GM12872 (cell line): Measurements from ENCODE around the gene TTC9.

Experiments used
- TF ChIP-seq, protein P1 (sequence below): IDR thresholded peaks from 3 replicates; pipeline ENCODE4 v1.5.1; 2011; ENCODE audit warnings: low read depth, mild to moderate bottlenecking, low read length, moderate library complexity; ENCODE audit not compliant: insufficient read depth

The TTC9 gene

GRCh38 chr14:70721542-70721941 is 79.8 kb downstream of the TTC9 start:
- TF ChIP-seq, protein P1, sequence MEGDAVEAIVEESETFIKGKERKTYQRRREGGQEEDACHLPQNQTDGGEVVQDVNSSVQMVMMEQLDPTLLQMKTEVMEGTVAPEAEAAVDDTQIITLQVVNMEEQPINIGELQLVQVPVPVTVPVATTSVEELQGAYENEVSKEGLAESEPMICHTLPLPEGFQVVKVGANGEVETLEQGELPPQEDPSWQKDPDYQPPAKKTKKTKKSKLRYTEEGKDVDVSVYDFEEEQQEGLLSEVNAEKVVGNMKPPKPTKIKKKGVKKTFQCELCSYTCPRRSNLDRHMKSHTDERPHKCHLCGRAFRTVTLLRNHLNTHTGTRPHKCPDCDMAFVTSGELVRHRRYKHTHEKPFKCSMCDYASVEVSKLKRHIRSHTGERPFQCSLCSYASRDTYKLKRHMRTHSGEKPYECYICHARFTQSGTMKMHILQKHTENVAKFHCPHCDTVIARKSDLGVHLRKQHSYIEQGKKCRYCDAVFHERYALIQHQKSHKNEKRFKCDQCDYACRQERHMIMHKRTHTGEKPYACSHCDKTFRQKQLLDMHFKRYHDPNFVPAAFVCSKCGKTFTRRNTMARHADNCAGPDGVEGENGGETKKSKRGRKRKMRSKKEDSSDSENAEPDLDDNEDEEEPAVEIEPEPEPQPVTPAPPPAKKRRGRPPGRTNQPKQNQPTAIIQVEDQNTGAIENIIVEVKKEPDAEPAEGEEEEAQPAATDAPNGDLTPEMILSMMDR: no peak

- TF ChIP-seq, protein P1: no peak
These were observed 80.7 kb downstream of the TTC9 start for GRCh38 chr14:70722418-70722817.

GRCh38 chr14:70723276-70723675 is 81.6 kb downstream of the TTC9 start:
- TF ChIP-seq, protein P1: no peak

DNA sequence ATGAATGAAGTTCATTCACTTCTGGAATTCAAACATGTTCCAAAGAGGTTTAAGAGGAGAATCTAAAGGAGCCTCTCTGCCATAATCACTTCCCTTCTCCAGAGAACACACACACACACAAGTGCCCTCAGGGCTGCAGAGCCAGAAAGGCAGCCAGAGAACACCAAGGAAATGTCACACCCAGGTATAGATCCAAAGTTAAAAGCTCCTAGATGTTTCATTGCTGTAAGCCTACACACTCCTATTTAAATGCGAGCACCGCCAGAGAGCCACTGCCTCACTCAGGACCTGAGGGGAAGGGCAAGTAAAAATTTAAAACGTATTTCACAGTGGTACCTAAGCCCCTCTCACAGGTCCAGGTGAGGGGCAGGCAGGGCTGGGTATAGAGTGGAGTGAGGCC is 82.4 kb downstream of the TTC9 start:
- TF ChIP-seq, protein P1: no peak

GRCh38 chr14:70724944-70725343 is 83.2 kb downstream of the TTC9 start:
- TF ChIP-seq, protein P1: no peak
